IMR-90 (cell line): ENCODE results near the gene SNRNP70.

Experiments
- CEBPB ChIP-seq: IDR thresholded peaks from 2 replicates; pipeline ENCODE4 v1.6.1; 2012; ENCODE audit warnings: low read depth, low read length, improper control_type of control experiment
- POLR2A ChIP-seq: IDR thresholded peaks from 2 replicates; pipeline ENCODE4 v1.6.1; 2012; ENCODE audit warnings: mild to moderate bottlenecking, low read depth, low read length

- TF ChIP-seq CEBPB, result no peak
- no peak for TF ChIP-seq POLR2A
Measured at GRCh38 chr19:49061445-49061844, 23.8 kb upstream of the SNRNP70 start.
